Fibroblast of mammary gland (primary cell): ENCODE data around the gene SPEM2.

Experiments used
- DNase-seq: peaks from one replicate; pipeline ENCODE4 v3.0.0-alpha.2; 2010; ENCODE audit warnings: low read depth
- H3K4me3 ChIP-seq: 2 replicates; pipeline ENCODE4 v1.5.1; 2011; ENCODE audit warnings: low read depth, mild to moderate bottlenecking, low read length, moderate library complexity; ENCODE audit not compliant: control insufficient read depth
- CTCF ChIP-seq: conservative IDR thresholded peaks from 2 replicates; pipeline ENCODE4 v1.5.1; 2011; ENCODE audit warnings: low read depth, low read length, inconsistent platforms; ENCODE audit not compliant: control insufficient read depth, insufficient read depth

The SPEM2 gene

GRCh38 chr17:7445619-7445968 is 20.2 kb downstream of the SPEM2 start:
- H3K4me3 ChIP-seq: no peak overlapping the region
- no peak for TF ChIP-seq CTCF
- no peak for DNase-seq

- TF ChIP-seq CTCF: no peak
- no peak for DNase-seq
- no peak overlapping the region for H3K4me3 ChIP-seq
Observed at GRCh38 chr17:7448461-7448860, 23.0 kb downstream of the SPEM2 start.

- H3K4me3 ChIP-seq: no peak overlapping the region
- peak; percentile 39 for DNase-seq
- no peak for TF ChIP-seq CTCF
Observed at GRCh38 chr17:7459961-7460545, 34.6 kb downstream of the SPEM2 start.

GRCh38 chr17:7460850-7461660 is 35.6 kb downstream of the SPEM2 start:
- TF ChIP-seq CTCF: no peak
- DNase-seq: no peak
- no peak overlapping the region for H3K4me3 ChIP-seq

- no peak overlapping the region for H3K4me3 ChIP-seq
- no peak for TF ChIP-seq CTCF
- no peak for DNase-seq
Observed at GRCh38 chr17:7462474-7463371, 37.3 kb downstream of the SPEM2 start.

GRCh38 chr17:7463372-7463846 is 38.0 kb downstream of the SPEM2 start:
- DNase-seq: no peak
- no peak for TF ChIP-seq CTCF
- no peak overlapping the region for H3K4me3 ChIP-seq
